GM12892 (cell line): ENCODE data around the gene ARHGAP23. TPM values are rescaled to one million over a fixed set of nuclear protein-coding genes. Genes with fewer than 3 reads are reported as not detected.

Experiments
- DNase-seq: peaks from one replicate; pipeline ENCODE4 v3.0.0; 2011; ENCODE audit not compliant: insufficient read length
- FAIRE-seq: peaks from 2 replicates; lab custom pipeline; 2011; peaks lifted over from hg19 to GRCh38; lab: Jason Lieb, UNC
- POLR2A ChIP-seq: IDR thresholded peaks from 2 replicates; pipeline ENCODE4 v1.6.1; 2011; ENCODE audit warnings: low read depth, low read length, control low read depth
- POLR2AphosphoS5 ChIP-seq: IDR thresholded peaks from 2 replicates; pipeline ENCODE4 v1.6.1; 2011; ENCODE audit warnings: low read depth, low read length, control low read depth
- TAF1 ChIP-seq: IDR thresholded peaks from 2 replicates; pipeline ENCODE4 v1.6.1; 2011; ENCODE audit warnings: low read depth, mild to moderate bottlenecking, control low read depth, low read length, borderline replicate concordance
- polyA plus RNA-seq: library from polyadenylated mRNA; unstranded; fragments of >200 nt; gene quantifications from one replicate; pipeline ENCODE4 v1.2.1, GENCODE V29; 2012; ENCODE audit warnings: missing spikeins, inconsistent platforms; ENCODE audit not compliant: missing spikeins

The ARHGAP23 gene, protein sequence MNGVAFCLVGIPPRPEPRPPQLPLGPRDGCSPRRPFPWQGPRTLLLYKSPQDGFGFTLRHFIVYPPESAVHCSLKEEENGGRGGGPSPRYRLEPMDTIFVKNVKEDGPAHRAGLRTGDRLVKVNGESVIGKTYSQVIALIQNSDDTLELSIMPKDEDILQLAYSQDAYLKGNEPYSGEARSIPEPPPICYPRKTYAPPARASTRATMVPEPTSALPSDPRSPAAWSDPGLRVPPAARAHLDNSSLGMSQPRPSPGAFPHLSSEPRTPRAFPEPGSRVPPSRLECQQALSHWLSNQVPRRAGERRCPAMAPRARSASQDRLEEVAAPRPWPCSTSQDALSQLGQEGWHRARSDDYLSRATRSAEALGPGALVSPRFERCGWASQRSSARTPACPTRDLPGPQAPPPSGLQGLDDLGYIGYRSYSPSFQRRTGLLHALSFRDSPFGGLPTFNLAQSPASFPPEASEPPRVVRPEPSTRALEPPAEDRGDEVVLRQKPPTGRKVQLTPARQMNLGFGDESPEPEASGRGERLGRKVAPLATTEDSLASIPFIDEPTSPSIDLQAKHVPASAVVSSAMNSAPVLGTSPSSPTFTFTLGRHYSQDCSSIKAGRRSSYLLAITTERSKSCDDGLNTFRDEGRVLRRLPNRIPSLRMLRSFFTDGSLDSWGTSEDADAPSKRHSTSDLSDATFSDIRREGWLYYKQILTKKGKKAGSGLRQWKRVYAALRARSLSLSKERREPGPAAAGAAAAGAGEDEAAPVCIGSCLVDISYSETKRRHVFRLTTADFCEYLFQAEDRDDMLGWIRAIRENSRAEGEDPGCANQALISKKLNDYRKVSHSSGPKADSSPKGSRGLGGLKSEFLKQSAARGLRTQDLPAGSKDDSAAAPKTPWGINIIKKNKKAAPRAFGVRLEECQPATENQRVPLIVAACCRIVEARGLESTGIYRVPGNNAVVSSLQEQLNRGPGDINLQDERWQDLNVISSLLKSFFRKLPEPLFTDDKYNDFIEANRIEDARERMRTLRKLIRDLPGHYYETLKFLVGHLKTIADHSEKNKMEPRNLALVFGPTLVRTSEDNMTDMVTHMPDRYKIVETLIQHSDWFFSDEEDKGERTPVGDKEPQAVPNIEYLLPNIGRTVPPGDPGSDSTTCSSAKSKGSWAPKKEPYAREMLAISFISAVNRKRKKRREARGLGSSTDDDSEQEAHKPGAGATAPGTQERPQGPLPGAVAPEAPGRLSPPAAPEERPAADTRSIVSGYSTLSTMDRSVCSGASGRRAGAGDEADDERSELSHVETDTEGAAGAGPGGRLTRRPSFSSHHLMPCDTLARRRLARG (N-terminal part only)
- 4.2 TPM for polyA plus RNA-seq

DNA sequence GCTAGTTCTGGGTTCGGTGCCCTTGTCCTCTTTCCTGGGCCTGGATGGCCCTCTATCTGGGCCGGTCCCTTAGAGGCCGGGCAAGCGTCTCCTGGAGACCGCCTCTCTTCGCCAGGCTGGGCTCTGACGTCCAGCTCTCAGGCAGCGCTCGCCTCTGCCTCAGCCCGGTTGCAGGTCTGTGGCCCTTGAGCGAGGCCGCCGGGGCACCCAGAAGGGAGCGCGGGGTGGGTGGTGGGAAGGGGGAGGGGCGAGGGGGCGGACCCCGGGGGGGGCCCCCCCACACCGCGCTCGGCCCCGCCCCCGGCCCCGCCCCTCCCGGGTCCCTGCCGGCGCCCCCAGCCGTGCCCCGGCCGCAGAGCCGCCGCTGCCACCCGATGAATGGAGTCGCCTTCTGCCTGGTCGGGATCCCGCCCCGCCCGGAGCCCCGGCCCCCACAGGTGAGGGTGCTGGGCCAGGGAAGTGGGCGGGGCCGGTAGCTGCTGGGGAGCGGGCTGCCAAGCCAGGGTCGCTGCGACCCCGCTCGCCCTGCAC lies at the start of gene ARHGAP23:
ARHGAP23 (plus strand) TSS at position 353 of the 531 bp plus-strand sequence; CDS start at position 375, 22 bp downstream.
- no peak for TF ChIP-seq TAF1
- TF ChIP-seq POLR2AphosphoS5: no peak
- TF ChIP-seq POLR2A: no peak
- FAIRE-seq (no peak), DNase-seq (peak; percentile 63)

- DNase-seq: no peak
- FAIRE-seq: no peak
- TF ChIP-seq POLR2AphosphoS5 (no peak), TAF1 (no peak), POLR2A (no peak)
Observed at GRCh38 chr17:38379448-38379847, 48.8 kb upstream of the ARHGAP23 start.

- no peak for DNase-seq
- TF ChIP-seq TAF1 (no peak), POLR2A (no peak), POLR2AphosphoS5 (no peak)
- no peak for FAIRE-seq
Observed at GRCh38 chr17:38395090-38395489, 33.2 kb upstream of the ARHGAP23 start.

- DNase-seq: no peak
- FAIRE-seq: no peak
- TF ChIP-seq POLR2AphosphoS5 (no peak), TAF1 (no peak), POLR2A (no peak)
Observed at GRCh38 chr17:38397227-38397626, 31.0 kb upstream of the ARHGAP23 start.

DNA sequence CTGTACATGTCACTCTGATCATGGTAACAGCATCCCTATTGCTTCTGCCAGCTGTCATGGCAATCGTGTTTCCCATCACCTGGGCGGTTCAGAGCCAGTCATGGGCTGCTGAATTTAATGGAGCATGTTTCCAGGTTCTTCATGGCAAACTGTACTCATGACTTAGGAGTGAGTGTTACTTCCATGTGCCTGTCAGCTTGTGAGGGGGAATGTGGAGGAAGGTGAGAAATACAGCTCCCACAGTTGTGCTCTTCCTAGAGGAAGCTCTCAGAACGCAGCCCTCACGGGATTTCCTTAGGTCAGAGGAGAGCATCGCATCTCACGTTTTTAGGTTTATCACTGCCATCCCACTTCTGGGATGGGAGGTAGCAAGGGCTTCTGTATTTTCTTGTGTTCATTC lies 28.0 kb upstream of the ARHGAP23 start:
- no peak for TF ChIP-seq TAF1
- no peak for TF ChIP-seq POLR2A
- no peak for TF ChIP-seq POLR2AphosphoS5
- FAIRE-seq: no peak

DNA sequence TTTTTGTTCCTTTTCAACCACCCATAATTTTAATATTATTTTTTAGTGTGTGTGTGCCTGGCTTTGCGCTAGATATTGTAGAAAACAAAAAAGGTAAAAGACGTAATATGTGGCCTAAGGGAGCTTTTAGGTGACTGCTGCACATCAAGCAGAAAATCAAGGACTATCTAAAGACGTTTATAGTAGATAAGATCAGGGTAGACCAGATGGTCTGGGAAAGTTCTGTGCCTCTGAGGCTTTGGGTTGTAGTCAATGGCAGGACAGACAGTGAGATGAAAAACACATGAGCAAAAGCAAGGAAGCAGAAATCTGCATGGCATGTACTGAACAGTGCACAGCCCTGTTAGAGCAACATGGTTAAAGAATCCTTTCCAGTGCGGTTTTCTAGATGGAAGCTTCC lies 26.8 kb upstream of the ARHGAP23 start:
- FAIRE-seq (no peak), DNase-seq (no peak)

More for the DNA sequence above, 28.0 kb upstream of the ARHGAP23 start:
- no peak for DNase-seq

DNA sequence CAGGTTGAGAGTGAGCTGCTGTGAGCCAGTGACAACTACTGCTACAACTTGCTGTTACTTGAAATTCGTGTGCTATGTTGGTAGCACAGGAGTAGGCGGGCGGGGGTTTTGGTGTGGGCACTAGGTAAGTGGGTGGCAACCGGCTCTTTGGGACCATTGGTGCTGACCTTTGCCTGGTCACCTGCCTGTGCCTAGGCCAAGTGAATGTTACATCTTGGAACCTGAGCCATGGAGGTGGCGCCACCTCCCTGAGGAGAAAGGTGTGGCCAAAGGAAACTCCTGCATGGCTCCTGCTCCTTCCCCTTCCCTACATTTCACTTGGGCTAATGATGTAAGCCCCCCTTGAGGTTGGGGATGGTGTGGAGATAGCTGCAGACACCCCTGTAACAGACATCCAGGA lies 25.4 kb upstream of the ARHGAP23 start:
- DNase-seq: no peak
- FAIRE-seq: no peak
- no peak for TF ChIP-seq TAF1
- TF ChIP-seq POLR2A: no peak
- TF ChIP-seq POLR2AphosphoS5: no peak

More for the DNA sequence above, 26.8 kb upstream of the ARHGAP23 start:
- TF ChIP-seq POLR2A (no peak), TAF1 (no peak)

DNA sequence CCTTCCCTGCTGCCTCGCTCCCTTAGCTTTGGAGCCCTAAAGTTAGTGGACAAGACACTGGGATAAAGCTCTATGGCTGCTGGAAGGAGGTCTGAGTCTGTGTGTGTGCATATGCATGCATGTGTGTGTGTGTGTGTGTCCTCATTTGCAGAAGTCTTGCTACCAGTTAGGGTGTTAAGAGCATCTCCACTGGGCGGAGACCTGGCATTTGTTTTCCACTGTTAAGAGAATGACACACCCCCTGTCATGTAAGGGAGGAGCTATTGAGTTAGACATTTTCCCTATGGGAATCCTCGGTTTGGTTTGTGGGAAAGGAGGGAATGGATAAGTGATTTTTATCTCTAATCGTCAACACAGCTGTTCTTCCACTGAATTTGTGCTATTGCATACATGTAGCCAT lies 24.8 kb upstream of the ARHGAP23 start:
- TF ChIP-seq POLR2AphosphoS5 (no peak), TAF1 (no peak), POLR2A (no peak)
- DNase-seq (no peak), FAIRE-seq (no peak)

- TF ChIP-seq POLR2A (no peak), POLR2AphosphoS5 (no peak), TAF1 (no peak)
- no peak for FAIRE-seq
- no peak for DNase-seq
Observed at GRCh38 chr17:38404174-38404943, 23.9 kb upstream of the ARHGAP23 start.

DNA sequence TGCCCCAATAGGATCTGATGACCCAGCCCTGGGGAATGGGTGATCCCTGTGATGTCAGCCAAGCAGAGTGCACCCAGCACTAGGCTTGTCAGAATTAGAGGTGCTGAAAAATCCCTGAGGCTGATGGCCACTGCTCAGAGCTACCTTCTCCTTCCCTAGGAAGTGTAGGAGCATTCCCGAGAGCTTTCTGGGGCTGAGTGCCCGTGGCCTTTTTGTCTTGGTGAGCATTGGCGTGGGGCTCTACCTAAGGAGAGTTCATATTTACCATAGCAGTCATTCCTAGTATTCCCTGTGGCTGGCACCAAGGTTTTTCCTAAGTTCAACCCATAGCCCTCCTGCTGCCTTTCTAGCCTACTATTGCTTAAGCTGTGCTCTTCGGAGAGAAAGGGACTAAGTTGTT lies 22.6 kb upstream of the ARHGAP23 start:
- no peak for FAIRE-seq
- TF ChIP-seq POLR2A: no peak
- no peak for TF ChIP-seq POLR2AphosphoS5
- TF ChIP-seq TAF1: no peak

More for the DNA sequence above, 22.6 kb upstream of the ARHGAP23 start:
- no peak for DNase-seq
